Measurements from ENCODE around the gene SLC13A3.

SLC13A3 gene

GRCh38 chr20:46634528-46634927 is 16.7 kb downstream of the SLC13A3 start:
- no peak for DNase-seq

GRCh38 chr20:46631874-46632446 is 19.3 kb downstream of the SLC13A3 start:
- no peak for DNase-seq

- no peak for DNase-seq
These were observed 19.9 kb downstream of the SLC13A3 start for GRCh38 chr20:46631212-46631869.

- no peak for DNase-seq
These were observed 21.0 kb downstream of the SLC13A3 start for GRCh38 chr20:46630306-46630705.

- no peak for DNase-seq
These were observed 21.9 kb downstream of the SLC13A3 start for GRCh38 chr20:46629341-46629740.

- no peak for DNase-seq
These were observed 24.0 kb downstream of the SLC13A3 start for GRCh38 chr20:46627234-46627633.

GRCh38 chr20:46626758-46627157 is 24.5 kb downstream of the SLC13A3 start:
- DNase-seq = no peak

GRCh38 chr20:46625875-46626373 is 25.3 kb downstream of the SLC13A3 start:
- no peak for DNase-seq

GRCh38 chr20:46624946-46625345 is 26.3 kb downstream of the SLC13A3 start:
- DNase-seq = no peak

GRCh38 chr20:46622165-46622564 is 29.1 kb downstream of the SLC13A3 start:
- DNase-seq = no peak

GRCh38 chr20:46621492-46621891 is 29.8 kb downstream of the SLC13A3 start:
- no peak for DNase-seq

- DNase-seq = no peak
These were observed 31.8 kb downstream of the SLC13A3 start for GRCh38 chr20:46619445-46619844.

- DNase-seq = no peak
These were observed 32.8 kb downstream of the SLC13A3 start for GRCh38 chr20:46618316-46619100.

GRCh38 chr20:46614503-46614902 is 36.8 kb downstream of the SLC13A3 start:
- no peak for DNase-seq

- no peak for DNase-seq
These were observed 41.1 kb downstream of the SLC13A3 start for GRCh38 chr20:46610145-46610544.

- DNase-seq = no peak
These were observed 42.2 kb downstream of the SLC13A3 start for GRCh38 chr20:46609043-46609442.

GRCh38 chr20:46607849-46608497 is 43.3 kb downstream of the SLC13A3 start:
- DNase-seq = no peak

- DNase-seq = no peak
These were observed 43.9 kb downstream of the SLC13A3 start for GRCh38 chr20:46607191-46607848.

GRCh38 chr20:46606817-46607190 is 44.5 kb downstream of the SLC13A3 start:
- no peak for DNase-seq

- no peak for DNase-seq
These were observed 45.1 kb downstream of the SLC13A3 start for GRCh38 chr20:46605978-46606816.

GRCh38 chr20:46605181-46605580 is 46.1 kb downstream of the SLC13A3 start:
- no peak for DNase-seq

- DNase-seq = no peak
These were observed 46.6 kb downstream of the SLC13A3 start for GRCh38 chr20:46604551-46605133.

All from activated naive CD4-positive, alpha-beta T cell treated with Interleukin-2 at 50 U/mL for 16 hours (primary cell).